Keratinocyte (primary cell): ENCODE data around the gene SCN2B. TPM values are rescaled to one million over a fixed set of nuclear protein-coding genes. Genes with fewer than 3 reads are reported as not detected.

Source experiments
- DNase-seq: peaks from one replicate; pipeline ENCODE4 v3.0.0-alpha.2; 2011; ENCODE audit warnings: low read depth, missing footprints, low spot score
- FAIRE-seq: peaks from 2 replicates; lab custom pipeline; 2011; peaks lifted over from hg19 to GRCh38; lab: Jason Lieb, UNC
- H2AFZ ChIP-seq: 2 replicates; pipeline ENCODE4 v1.6.0; 2012; ENCODE audit warnings: low read length, control low read depth, inconsistent platforms; ENCODE audit not compliant: control insufficient read depth
- H3K27ac ChIP-seq: 2 replicates; pipeline ENCODE4 v1.5.1; 2011; ENCODE audit warnings: low read length; ENCODE audit not compliant: control insufficient read depth, insufficient read depth
- H3K27me3 ChIP-seq: 3 replicates; pipeline ENCODE4 v1.6.0; 2011; ENCODE audit warnings: low read length; ENCODE audit not compliant: control insufficient read depth, insufficient read depth; ENCODE audit errors: extremely low read depth
- H3K36me3 ChIP-seq, 2 experiments: 2 replicates in 1 of 2; 3 replicates in 1 of 2; pipeline ENCODE4 v1.5.1; 2011; ENCODE audit warnings: low read length in 2 of 2, mild to moderate bottlenecking in 1 of 2; ENCODE audit not compliant: control insufficient read depth in 2 of 2, insufficient read depth in 2 of 2; ENCODE audit errors: extremely low read depth in 1 of 2
- H3K4me1 ChIP-seq: 3 replicates; pipeline ENCODE4 v1.5.1; 2011; ENCODE audit warnings: low read length; ENCODE audit not compliant: control insufficient read depth, insufficient read depth; ENCODE audit errors: extremely low read depth
- H3K4me2 ChIP-seq: 3 replicates; pipeline ENCODE4 v1.6.0; 2011; ENCODE audit warnings: low read depth, low read length; ENCODE audit not compliant: control insufficient read depth, insufficient read depth; ENCODE audit errors: extremely low read depth
- H3K4me3 ChIP-seq, 3 experiments: fragments of 200-600 bp in 1 of 3; sonication (generic) in 1 of 3; 2 replicates in 2 of 3; 3 replicates in 1 of 3; pipeline ENCODE4 v1.5.1; 2011 to 2016; ENCODE audit warnings: low read length in 3 of 3, mild to moderate bottlenecking in 3 of 3, control low read depth in 2 of 3, inconsistent platforms in 1 of 3, low read depth in 1 of 3, mixed read lengths in 1 of 3, mixed run types in 1 of 3, moderate library complexity in 1 of 3; ENCODE audit not compliant: control insufficient read depth in 2 of 3, insufficient read depth in 2 of 3; ENCODE audit errors: extremely low read depth in 1 of 3
- H3K79me2 ChIP-seq: 2 replicates; pipeline ENCODE4 v1.6.0; 2012; ENCODE audit warnings: low read length; ENCODE audit not compliant: control insufficient read depth, insufficient read depth
- H3K9ac ChIP-seq: 3 replicates; pipeline ENCODE4 v1.6.0; 2011; ENCODE audit warnings: low read length; ENCODE audit not compliant: control insufficient read depth, insufficient read depth; ENCODE audit errors: extremely low read depth
- H3K9me1 ChIP-seq: 3 replicates; pipeline ENCODE4 v1.6.0; 2011; ENCODE audit warnings: low read length; ENCODE audit not compliant: control insufficient read depth, insufficient read depth; ENCODE audit errors: extremely low read depth
- H3K9me3 ChIP-seq: 2 replicates; pipeline ENCODE4 v1.5.1; 2012; ENCODE audit warnings: low read depth, low read length; ENCODE audit not compliant: control insufficient read depth
- H4K20me1 ChIP-seq: 3 replicates; pipeline ENCODE4 v1.6.0; 2011; ENCODE audit warnings: low read length; ENCODE audit not compliant: control insufficient read depth, insufficient read depth; ENCODE audit errors: extremely low read depth
- EZH2 ChIP-seq: IDR thresholded peaks from one replicate; pipeline ENCODE4 v1.6.1; 2012; ENCODE audit warnings: inconsistent platforms, mild to moderate bottlenecking, low read length, moderate library complexity
- dilution Hi-C: fragments of 300-500 bp; cut with MboI; formaldehyde crosslinking; loops from one replicate; pipeline ENCODE4 v1.7.0; 2020; ENCODE audit warnings: low sequenced_read_pairs; ENCODE audit not compliant: extremely low pct_ligation_motif_present
- polyA plus RNA-seq, 5 experiments: library from polyadenylated mRNA; depleted of rRNA in 3 of 5; stranded (reverse) in 3 of 5; stranded (forward) in 1 of 5; unstranded in 1 of 5; fragments of >200 nt; gene quantifications; 1 replicate in 1 of 5; 2 replicates in 3 of 5; 3 replicates in 1 of 5; pipeline versions ENCODE4 v1.2.1 to v1.2.3, GENCODE V29; 2011 to 2012; ENCODE audit warnings: missing spikeins in 2 of 5, low read depth in 1 of 5, low replicate concordance in 1 of 5
- TF ChIP-seq, protein P1 (sequence below), 3 experiments: IDR thresholded peaks in 1 of 3; conservative IDR thresholded peaks in 1 of 3; optimal IDR thresholded peaks in 1 of 3; 2 replicates in 2 of 3; 3 replicates in 1 of 3; pipeline versions ENCODE3 to v1.5.1; 2011; ENCODE audit warnings: low read length in 3 of 3, mild to moderate bottlenecking in 3 of 3, moderate library complexity in 2 of 3, control low read depth in 1 of 3, inconsistent platforms in 1 of 3; ENCODE audit not compliant: insufficient read depth in 2 of 3; ENCODE audit errors: extremely low read depth in 1 of 3

SCN2B gene
- polyA plus RNA-seq, 1 donor (not counting 4 experiments of a cell fraction or from before 2014, with no cell fraction given) = 0.56 TPM

DNA sequence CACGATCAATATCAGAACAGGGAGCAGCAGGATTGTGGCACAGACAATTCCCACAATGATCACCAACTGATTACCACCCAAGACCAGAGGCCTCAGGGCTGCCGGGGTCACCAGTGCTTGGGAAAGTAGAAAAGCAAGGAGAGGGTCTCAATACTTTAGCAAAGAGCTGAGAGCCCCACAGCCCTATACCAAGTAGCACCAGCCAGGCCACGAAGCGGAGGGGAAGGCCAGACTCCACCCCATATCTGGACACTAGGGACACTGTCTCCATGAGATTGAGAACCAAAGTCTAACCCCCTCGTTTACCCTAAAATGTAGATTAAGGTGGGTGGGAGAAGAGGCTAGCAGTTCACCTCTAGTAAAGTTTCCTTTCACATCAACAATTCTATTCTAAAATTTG is 24.1 kb upstream of the SCN2B start:
- Histone ChIP-seq H4K20me1 (no peaks in the 10 kb centered on the region), H3K9me1 (no peaks in the 10 kb centered on the region), H3K9me3 (no peaks in the 10 kb centered on the region), H3K79me2 (no peaks in the 10 kb centered on the region), H2AFZ (no peak overlapping the region), H3K9ac (no peak overlapping the region), H3K4me2 (no peak overlapping the region), H3K27me3 (no peaks in the 10 kb centered on the region), H3K27ac (no peak overlapping the region), H3K36me3 (no peaks in the 10 kb centered on the region), H3K4me1 (peaks cover 8% of the 10 kb centered on the region), H3K4me3 (no peak overlapping the region)
- DNase-seq = no peak
- no peak for TF ChIP-seq EZH2
- TF ChIP-seq, protein P1, sequence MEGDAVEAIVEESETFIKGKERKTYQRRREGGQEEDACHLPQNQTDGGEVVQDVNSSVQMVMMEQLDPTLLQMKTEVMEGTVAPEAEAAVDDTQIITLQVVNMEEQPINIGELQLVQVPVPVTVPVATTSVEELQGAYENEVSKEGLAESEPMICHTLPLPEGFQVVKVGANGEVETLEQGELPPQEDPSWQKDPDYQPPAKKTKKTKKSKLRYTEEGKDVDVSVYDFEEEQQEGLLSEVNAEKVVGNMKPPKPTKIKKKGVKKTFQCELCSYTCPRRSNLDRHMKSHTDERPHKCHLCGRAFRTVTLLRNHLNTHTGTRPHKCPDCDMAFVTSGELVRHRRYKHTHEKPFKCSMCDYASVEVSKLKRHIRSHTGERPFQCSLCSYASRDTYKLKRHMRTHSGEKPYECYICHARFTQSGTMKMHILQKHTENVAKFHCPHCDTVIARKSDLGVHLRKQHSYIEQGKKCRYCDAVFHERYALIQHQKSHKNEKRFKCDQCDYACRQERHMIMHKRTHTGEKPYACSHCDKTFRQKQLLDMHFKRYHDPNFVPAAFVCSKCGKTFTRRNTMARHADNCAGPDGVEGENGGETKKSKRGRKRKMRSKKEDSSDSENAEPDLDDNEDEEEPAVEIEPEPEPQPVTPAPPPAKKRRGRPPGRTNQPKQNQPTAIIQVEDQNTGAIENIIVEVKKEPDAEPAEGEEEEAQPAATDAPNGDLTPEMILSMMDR (optimal IDR thresholded peaks at IDR 0.05 in 1 of 3, IDR thresholded peaks at IDR 0.05 in 1 of 3, conservative IDR thresholded peaks at IDR 0.05 in 1 of 3; ENCODE audit: extremely low read depth in 1 of 3, insufficient read depth in 2 of 3, low read length in 3 of 3) = no peak
- dilution Hi-C loops = no loop called here
- no peak for FAIRE-seq

DNA sequence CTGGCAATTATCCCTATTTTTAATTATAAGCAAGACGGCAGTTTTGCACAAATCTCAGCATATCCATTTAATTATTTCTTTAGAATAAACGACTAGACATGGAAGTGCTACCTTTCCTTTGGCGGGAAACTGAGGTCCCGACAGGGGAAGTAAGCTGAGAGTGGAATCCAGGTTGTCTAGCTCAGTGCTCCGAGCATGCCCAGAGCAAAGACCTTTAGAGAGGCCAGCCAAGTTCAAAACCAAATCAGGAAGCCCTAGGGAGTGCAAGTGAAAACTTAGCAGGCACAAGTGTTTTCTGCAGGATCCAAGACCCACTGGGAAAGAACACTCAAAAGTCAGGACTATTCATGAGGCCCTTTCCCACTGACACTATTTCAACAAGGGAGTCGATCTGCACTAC is 22.7 kb upstream of the SCN2B start:
- FAIRE-seq = no peak
- Histone ChIP-seq H3K27me3 (no peaks in the 10 kb centered on the region), H3K9ac (no peak overlapping the region), H3K27ac (no peak overlapping the region), H3K9me1 (no peaks in the 10 kb centered on the region), H3K79me2 (no peaks in the 10 kb centered on the region), H2AFZ (no peak overlapping the region), H3K4me2 (no peak overlapping the region), H3K9me3 (no peaks in the 10 kb centered on the region), H3K36me3 (no peaks in the 10 kb centered on the region), H3K4me1 (peaks cover 19% of the 10 kb centered on the region), H4K20me1 (no peaks in the 10 kb centered on the region), H3K4me3 (no peak overlapping the region)
- TF ChIP-seq EZH2 = no peak
- TF ChIP-seq, protein P1 (optimal IDR thresholded peaks at IDR 0.05 in 1 of 3, IDR thresholded peaks at IDR 0.05 in 1 of 3, conservative IDR thresholded peaks at IDR 0.05 in 1 of 3; ENCODE audit: extremely low read depth in 1 of 3, insufficient read depth in 2 of 3, low read length in 3 of 3) = no peak
- no peak for DNase-seq
- dilution Hi-C loops = no loop called here
